Muscle layer of duodenum (tissue), 2 donors: ENCODE results near the gene ACACA.
A peak's percentile ranks its signal among the peaks of the same experiment; 100 is the strongest.

ENCODE experiments used
- H3K27ac ChIP-seq: one replicate; pipeline ENCODE4 v1.7.0; 2013; ENCODE audit warnings: mild to moderate bottlenecking, low read length
- H3K27me3 ChIP-seq: one replicate; pipeline ENCODE4 v1.7.0; 2013; ENCODE audit warnings: low read depth, mild to moderate bottlenecking, control low read depth, low read length
- H3K36me3 ChIP-seq, 2 donors: one replicate each; pipeline ENCODE4 v1.7.0; 2013; ENCODE audit warnings: low read length in 2 of 2, control low read depth in 1 of 2, mild to moderate bottlenecking in 1 of 2; ENCODE audit not compliant: insufficient read depth in 2 of 2, control insufficient read depth in 1 of 2
- H3K4me1 ChIP-seq, 2 donors: one replicate each; pipeline ENCODE4 v1.7.0; 2013; ENCODE audit warnings: low read length in 2 of 2, mild to moderate bottlenecking in 2 of 2, control low read depth in 1 of 2, moderate library complexity in 1 of 2; ENCODE audit not compliant: insufficient read depth in 2 of 2, control insufficient read depth in 1 of 2
- H3K4me3 ChIP-seq, 2 donors: one replicate each; pipeline ENCODE4 v1.7.0; 2013; ENCODE audit warnings: low read length in 2 of 2, low read depth in 1 of 2, mild to moderate bottlenecking in 1 of 2
- H3K9me3 ChIP-seq, 2 donors: one replicate each; pipeline ENCODE4 v1.7.0; 2013; ENCODE audit warnings: low read length in 2 of 2, control low read depth in 1 of 2, mild to moderate bottlenecking in 1 of 2; ENCODE audit not compliant: control insufficient read depth in 1 of 2
- donor health status: healthy.

Gene ACACA

DNA sequence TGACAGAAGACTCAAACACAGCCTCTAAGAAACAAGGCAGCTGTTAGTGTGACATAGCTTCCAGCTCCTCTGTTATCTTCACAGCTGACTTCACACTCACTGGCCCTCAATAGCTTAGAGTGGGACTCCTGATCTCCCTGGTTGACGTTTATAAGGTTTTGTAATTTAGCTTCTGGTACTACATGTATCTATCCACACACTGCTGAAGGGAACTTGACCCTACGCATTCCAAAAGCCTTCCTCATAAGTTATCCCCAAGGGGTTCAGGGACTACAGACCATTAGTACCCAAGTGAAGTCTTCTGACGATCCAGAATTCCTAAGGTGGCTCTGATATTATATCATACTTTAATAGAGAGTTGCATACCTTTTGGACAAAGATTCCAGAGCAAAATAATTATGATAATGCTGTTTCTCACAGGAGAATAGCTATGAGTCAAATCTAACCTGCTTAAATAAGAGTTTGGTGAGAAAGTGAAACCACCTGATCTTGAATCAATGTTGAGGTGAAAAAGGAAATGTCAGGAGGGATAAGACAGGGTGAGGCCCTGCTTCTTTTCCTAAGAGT, 14.5 kb downstream of the ACACA start:
- Histone ChIP-seq H3K36me3 (no peaks in the 10 kb centered on the region), H3K9me3 (no peaks in the 10 kb centered on the region), H3K27me3 (no peaks in the 10 kb centered on the region), H3K4me1 (peaks cover 0 to 6% of the 10 kb centered on the region in 2 donors), H3K4me3 (no peak overlapping the region), H3K27ac (peak overlapping the region; percentile 48)

DNA sequence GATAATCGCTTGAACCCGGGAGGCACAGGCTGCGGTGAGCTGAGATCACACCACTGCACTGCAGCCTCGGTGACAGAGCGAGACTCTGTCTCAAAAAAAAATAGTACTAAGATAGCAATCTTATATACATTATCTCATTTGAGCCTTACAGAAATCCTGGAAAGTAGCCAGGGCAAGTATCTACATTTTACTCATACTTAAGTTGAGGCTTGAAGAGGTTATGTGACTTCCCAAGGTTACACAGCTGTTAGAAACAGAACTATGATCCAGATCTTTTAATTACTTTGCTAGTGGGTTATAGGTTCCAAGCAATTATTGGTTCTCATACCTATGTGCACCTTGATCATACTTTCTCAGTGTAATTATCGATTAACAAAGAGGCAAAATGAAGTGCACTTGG, 15.5 kb downstream of the ACACA start:
- Histone ChIP-seq H3K9me3 (no peaks in the 10 kb centered on the region), H3K4me1 (peaks cover 0 to 6% of the 10 kb centered on the region in 2 donors)

DNA sequence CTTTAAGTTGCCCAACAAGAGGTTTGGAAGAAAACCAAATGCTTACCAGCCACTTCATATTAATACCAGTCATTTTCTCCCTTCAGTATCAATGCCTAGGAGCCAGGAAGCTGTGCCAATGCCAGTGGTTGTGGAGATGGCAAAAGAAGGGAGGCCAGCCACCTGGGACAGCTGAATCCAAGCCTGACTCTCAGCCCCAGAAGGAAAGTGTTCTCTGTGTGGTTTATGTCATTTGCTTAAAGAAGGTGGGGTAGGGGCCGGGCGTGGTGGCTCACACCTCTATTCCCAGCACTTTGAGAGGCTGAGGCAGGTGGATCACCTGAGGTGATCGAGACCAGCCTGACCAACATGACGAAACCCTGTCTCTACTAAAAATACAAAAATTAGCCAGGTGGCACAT, 17.5 kb downstream of the ACACA start:
- Histone ChIP-seq H3K4me3 (no peak overlapping the region), H3K36me3 (no peaks in the 10 kb centered on the region), H3K27me3 (no peaks in the 10 kb centered on the region), H3K4me1 (peaks cover 0 to 6% of the 10 kb centered on the region in 2 donors), H3K9me3 (no peaks in the 10 kb centered on the region), H3K27ac (no peak overlapping the region)

More for the DNA sequence above, 15.5 kb downstream of the ACACA start:
- Histone ChIP-seq H3K36me3 (no peaks in the 10 kb centered on the region), H3K27me3 (no peaks in the 10 kb centered on the region), H3K27ac (no peak overlapping the region), H3K4me3 (no peak overlapping the region)

DNA sequence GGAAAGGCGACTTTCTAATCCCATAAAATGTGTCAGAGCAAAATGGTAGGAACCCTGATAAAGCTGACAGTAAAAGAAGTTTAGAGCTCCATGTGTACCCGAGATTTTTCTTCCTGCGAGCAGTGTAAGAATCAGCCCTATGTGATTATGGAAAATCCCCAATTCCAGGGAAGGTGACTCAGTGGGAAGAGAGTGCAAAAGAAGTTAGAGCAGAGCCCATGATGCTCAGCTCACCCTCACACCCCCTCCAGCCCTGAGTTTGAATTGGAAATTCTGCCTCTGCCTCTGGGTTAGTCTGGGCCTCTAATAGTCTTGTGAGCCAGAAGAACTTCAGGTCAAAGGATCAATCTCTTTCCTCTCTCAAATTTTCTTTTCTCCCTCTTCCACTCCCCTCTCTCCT, 18.4 kb downstream of the ACACA start:
- peaks cover 0 to 6% of the 10 kb centered on the region in 2 donors for H3K4me1 ChIP-seq
- H3K4me3 ChIP-seq = no peak overlapping the region
- no peak overlapping the region for H3K27ac ChIP-seq
- H3K9me3 ChIP-seq = no peaks in the 10 kb centered on the region
- no peaks in the 10 kb centered on the region for H3K27me3 ChIP-seq
- H3K36me3 ChIP-seq = no peaks in the 10 kb centered on the region

DNA sequence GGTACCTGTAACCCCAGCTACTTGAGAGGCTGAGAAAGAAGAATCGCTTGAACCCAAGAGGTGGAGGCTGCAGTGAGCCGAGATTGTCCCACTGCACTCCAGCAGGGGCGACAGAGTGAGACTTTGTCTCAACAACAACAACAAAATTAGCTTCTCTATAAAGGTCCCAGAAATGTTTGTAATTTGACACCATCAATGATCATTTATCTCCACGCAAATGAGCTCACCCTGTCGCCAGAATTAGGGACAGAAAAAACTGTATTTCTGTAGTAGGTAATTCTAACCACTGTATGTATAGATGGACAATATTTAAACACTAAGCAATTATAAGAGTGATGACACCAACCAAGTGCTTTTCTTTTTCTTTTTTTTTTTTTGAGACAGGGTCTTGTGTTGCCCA, 20.2 kb downstream of the ACACA start:
- H3K9me3 ChIP-seq = no peaks in the 10 kb centered on the region
- H3K36me3 ChIP-seq = no peaks in the 10 kb centered on the region
- H3K27me3 ChIP-seq = no peaks in the 10 kb centered on the region
- peaks cover 0 to 3% of the 10 kb centered on the region in 2 donors for H3K4me1 ChIP-seq
- no peak overlapping the region for H3K27ac ChIP-seq
- no peak overlapping the region for H3K4me3 ChIP-seq

DNA sequence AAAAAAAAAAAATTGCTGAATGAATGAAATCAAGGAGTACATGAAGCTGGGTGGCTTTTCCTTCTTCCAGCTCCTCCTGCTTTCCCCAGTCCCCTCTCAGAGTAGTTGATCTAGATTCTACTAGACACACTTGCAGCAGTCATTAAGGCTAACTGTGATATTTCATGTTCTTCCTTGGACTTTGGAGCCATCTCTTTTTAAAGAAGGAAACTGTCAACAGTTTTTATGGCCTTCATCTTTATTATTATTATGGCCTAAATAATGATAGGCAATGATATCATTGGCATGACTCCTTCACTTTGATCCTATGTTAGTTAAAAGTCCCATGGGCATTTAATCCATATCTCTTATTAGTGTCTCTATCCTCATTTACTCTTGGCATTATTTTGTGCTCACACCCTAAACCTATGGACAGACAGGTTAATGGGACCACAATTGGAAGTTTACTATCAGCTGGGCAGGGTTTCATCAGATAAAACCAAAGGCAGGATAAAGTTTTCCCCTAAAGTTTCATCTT, 21.1 kb downstream of the ACACA start:
- H3K27ac ChIP-seq = no peak overlapping the region

DNA sequence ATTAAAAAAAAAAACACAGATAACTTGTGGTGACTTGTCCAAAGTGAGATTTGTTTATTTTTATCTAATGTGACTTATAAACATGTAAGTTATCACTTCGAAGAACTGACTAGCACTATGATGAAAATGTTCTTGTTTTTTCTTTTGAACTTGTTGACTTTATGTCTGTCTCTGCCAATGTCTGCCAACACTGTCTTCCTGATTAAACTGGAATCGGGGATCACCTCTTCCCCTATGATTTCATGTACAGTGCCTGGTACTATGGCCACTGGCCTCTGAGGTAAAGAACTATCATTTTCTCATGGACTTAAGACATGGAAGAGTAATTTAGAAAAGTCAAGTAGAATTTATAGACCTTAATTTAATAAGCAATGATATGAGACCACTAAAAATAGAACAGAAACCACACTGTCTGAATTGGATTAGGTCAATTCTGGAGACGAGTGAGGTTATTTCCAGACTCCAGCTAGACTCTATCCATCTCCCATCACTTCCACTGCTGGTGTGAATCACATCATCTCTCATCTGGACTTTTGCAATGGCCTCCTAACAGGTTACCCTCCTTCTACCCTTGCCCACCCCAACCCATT, 22.0 kb downstream of the ACACA start:
- Histone ChIP-seq H3K9me3 (no peaks in the 10 kb centered on the region), H3K36me3 (no peaks in the 10 kb centered on the region), H3K4me3 (no peak overlapping the region), H3K4me1 (no peaks in the 10 kb centered on the region), H3K27me3 (no peaks in the 10 kb centered on the region), H3K27ac (no peak overlapping the region)

More for the DNA sequence above, 21.1 kb downstream of the ACACA start:
- no peaks in the 10 kb centered on the region for H3K4me1 ChIP-seq
- H3K4me3 ChIP-seq = no peak overlapping the region
- no peaks in the 10 kb centered on the region for H3K9me3 ChIP-seq
- H3K27me3 ChIP-seq = no peaks in the 10 kb centered on the region
- H3K36me3 ChIP-seq = no peaks in the 10 kb centered on the region

DNA sequence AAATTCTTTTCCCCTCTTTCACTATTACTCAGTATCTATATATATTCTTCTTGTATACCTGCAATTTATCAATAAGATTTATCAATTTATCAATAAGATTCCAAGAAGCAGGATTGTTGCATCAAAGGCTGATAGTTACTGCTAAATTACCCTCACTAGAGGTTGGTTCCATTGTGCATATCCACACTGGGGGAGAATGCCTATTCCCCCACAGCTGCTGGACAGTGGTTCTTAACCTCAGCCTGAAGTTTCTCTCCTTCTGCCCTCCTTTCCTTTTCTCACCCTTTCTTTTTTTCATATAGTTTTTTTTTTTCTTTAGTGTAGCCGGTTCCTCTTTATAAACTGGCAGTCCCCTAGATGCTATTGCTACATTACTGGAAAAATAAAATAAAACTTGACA, 24.6 kb downstream of the ACACA start:
- Histone ChIP-seq H3K27me3 (no peaks in the 10 kb centered on the region), H3K4me3 (no peak overlapping the region), H3K9me3 (no peaks in the 10 kb centered on the region), H3K27ac (no peak overlapping the region), H3K4me1 (no peaks in the 10 kb centered on the region), H3K36me3 (no peaks in the 10 kb centered on the region)

DNA sequence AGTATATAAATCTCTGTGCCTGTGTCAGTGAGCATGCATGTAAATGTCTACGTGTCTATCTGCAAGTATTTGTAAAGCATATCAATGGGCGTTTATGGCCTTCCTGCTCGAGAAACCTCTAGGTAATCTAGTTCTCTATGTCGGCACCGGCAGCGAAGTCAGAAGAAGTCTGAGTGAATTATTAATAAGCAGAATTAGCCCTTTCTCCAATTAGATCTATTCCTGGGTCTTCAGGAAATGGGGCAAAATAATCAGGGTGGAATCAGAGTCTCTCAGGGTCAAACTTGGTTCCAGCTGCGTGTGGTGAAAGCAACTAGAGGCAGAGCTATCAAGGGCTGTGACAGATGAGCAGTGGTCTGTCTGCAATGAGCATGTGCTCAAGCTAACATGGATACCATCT, 30.9 kb downstream of the ACACA start, which contains the start of gene C17orf78:
C17orf78 (plus strand) TSS at position 280 of the 400 bp plus-strand sequence; CDS start at position 388, 108 bp downstream.
- Histone ChIP-seq H3K27me3 (no peaks in the 10 kb centered on the region), H3K36me3 (no peaks in the 10 kb centered on the region), H3K4me3 (no peak within 1 kb of the TSS), H3K27ac (no peak within 1 kb of the TSS), H3K9me3 (no peaks in the 10 kb centered on the region), H3K4me1 (no peaks in the 10 kb centered on the region)

DNA sequence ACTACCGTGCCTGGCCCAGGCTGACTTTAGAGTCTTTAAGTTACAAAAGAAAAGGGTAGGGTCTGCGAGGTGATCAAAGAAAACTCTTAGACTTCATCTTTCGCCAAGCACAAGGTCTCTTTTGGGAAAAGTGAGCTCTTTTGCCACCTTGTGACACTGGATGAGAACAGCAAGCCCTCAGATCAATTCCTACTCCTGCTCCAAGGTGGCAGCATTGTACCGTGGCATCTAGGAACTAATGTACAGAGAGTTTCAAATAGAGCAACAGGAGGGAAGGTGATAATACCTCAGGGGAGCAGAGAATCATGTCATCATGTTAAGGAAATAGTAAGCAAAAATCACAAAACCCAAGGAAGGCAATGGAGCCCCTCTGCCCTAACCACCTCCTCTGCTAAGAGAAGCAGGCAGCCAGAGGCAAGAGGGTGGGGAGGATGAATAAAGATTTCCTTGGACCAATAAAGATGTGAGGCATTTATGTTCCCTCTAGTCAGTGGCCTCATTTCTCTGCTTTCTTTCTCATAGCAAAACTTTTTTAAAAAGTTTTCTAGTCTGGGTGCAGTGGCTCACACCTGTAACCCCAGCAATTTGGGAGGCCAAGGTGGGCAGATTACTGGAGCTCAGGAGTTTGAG, 33.0 kb downstream of the ACACA start:
- H3K4me1 ChIP-seq = no peaks in the 10 kb centered on the region
- no peaks in the 10 kb centered on the region for H3K36me3 ChIP-seq
- no peaks in the 10 kb centered on the region for H3K27me3 ChIP-seq
- H3K4me3 ChIP-seq = no peak overlapping the region
- no peaks in the 10 kb centered on the region for H3K9me3 ChIP-seq
- no peak overlapping the region for H3K27ac ChIP-seq

DNA sequence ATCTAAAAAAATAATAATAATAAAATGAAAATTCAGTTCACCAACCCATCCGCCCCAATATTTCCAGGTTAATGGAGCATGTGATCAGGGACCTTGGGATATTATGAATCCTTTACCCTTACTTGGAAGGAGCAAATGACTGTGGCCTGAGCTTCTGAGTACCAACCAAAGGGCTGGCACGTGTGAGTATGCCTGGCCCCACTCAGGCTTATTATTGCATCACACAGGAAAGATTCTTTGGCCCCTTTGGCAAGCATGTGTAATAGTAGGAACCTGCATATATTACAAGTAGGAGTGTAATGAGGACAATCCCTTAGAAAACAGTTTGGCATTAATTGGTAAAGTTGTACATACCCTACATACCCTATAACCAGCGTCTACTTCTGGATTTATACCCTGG, 38.1 kb downstream of the ACACA start:
- no peak overlapping the region for H3K4me3 ChIP-seq

More for the DNA sequence above, 38.1 kb downstream of the ACACA start:
- H3K4me1 ChIP-seq = no peaks in the 10 kb centered on the region
- no peaks in the 10 kb centered on the region for H3K27me3 ChIP-seq
- no peaks in the 10 kb centered on the region for H3K36me3 ChIP-seq
- H3K27ac ChIP-seq = no peak overlapping the region
- no peaks in the 10 kb centered on the region for H3K9me3 ChIP-seq
